GM19035 (cell line): ENCODE results near the gene CNFN.

Experiments used
- ATAC-seq: cut with Tn5 transposase; IDR thresholded peaks from one replicate; pipeline ENCODE4 v1.9.1; 2021; ENCODE audit not compliant: unreplicated experiment

The CNFN gene

DNA sequence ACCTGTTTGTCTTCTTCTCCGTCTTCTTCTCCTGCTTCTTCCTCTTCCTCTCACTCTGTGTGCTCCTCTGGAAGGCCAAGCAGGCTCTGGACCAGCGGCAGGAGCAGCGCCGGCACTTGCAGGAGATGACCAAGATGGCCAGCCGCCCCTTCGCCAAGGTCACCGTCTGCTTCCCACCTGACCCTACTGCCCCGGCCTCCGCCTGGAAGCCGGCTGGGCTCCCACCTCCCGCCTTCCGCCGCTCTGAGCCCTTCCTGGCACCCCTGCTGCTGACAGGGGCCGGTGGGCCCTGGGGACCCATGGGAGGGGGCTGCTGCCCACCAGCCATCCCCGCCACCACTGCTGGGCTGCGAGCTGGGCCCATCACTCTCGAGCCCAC lies 13.9 kb downstream of the CNFN start:
- ATAC-seq = no peak

DNA sequence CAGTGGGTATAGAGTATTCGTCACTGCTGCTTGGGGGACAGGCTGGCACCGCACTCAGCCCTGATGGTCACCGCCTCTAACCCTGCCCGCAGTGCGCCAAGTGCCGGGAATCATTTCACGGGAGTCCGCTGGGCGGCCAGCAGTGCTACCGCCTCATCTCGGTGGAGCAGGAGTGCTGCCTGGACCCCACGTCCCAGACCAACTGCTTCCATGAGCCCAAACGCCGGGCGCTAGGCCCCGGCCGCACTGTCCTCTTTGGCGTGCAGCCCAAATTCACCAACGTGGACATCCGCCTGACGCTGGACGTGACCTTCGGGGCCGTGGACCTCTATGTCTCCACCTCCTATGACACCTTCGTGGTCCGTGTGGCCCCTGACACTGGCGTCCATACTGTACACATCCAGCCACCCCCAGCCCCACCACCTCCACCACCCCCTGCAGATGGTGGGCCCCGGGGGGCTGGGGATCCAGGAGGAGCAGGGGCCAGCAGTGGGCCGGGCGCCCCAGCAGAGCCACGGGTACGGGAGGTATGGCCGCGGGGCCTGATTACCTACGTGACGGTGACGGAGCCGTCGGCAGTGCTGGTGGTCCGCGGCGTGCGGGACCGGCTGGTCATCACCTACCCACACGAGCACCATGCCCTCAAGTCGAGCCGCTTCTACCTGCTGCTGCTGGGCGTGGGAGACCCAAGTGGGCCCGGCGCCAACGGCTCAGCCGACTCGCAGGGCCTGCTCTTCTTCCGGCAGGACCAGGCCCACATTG lies 14.5 kb downstream of the CNFN start:
- no peak for ATAC-seq

DNA sequence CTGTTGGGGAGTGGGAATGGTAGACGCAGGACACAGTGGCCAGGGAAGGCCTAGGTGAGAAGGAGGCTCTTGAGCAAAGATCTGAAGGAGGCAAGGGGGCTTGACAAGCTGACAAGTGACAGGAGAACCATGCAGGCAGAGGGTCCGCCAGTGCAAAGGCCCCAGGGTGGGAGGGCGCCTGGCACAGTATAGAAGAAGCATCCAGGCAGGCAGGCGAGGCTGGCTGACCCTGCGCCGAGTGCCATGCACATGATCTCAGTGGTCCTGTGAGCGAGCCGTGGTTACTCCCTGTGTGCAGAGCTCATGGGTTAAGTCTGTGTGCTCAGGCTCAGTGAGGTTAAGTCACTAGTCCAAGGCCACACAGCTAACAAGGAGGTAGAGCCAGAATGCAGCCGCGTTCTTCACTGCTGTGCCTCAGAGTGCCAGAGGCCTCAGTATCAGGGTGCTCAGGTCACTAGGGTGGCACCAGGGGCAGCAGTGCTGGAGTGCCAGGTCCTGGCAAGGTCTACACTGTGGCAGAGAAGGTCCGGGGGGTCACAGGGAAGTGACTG lies 15.2 kb downstream of the CNFN start:
- ATAC-seq = no peak

DNA sequence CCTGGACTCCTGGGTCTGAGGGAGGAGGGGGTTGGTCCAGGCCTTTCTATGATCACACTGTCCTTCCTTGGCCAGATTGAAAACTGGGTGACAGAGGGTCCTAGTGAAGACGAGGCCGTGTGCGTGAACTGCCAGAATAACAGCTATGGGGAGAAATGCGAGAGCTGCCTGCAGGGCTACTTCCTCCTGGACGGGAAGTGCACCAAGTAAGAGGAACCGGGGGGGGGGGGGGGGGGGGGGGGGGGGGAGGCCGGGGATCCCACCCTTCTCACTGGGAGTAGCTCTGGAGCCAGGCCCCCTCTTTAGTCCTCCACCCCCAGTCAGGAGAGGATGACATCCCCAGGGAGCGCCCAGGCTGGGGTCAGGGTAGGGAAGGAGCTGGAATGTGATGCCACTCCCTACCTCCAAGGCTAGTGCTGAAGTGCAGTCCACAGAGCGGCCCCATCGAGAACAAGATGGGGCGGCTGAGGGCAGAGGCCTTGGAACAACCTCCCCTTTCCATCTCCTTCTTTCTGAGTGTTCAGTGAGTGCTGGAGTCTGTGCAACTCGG lies 19.4 kb downstream of the CNFN start:
- no peak for ATAC-seq

DNA sequence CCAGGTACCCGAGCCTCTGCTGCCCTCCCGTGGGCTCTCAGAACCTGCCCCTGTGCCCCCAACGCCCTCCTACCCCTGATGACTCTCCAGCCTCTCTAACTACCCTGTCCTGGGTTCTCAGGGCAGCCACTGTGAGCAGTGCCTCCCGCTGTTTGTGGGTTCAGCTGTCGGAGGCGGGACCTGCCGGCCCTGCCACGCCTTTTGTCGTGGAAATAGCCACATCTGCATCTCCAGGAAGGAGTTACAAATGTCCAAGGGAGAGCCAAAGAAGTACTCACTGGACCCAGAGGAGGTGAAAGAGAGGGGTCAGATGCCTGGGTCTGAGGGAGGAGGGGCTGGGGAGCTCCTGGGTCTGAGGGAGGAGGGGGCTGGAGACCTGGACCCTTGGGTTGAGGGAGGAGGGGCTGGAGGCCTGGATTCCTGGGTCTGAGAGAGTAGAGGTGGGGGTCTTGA lies 20.0 kb downstream of the CNFN start:
- ATAC-seq = no peak

DNA sequence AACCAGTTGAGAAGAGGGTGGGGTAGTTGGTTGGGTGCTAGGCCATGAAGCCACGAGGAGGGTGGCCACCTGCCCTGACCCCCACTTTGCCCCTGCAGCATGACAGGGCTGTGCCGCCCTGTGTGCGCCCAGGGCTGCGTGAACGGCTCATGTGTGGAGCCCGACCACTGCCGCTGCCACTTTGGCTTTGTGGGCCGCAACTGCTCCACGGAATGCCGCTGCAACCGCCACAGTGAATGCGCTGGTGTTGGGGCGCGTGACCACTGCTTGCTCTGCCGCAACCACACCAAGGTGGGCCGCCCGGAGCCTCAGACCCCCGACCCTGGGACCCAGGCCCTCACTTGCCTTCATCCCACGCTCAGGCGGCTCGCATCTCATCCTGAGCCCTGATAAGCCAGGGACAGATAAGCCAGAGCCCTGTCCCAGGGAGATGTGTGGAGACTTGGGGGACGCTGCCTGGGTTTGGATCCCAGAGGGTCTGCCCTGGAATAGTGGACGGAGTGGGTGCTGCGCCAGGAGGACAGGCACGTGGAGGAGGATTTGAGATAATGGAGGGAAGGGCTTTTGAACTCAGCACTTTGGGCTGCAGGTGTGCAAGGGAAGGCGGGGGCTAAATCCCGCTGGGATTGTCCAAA lies 20.5 kb downstream of the CNFN start:
- ATAC-seq = no peak

DNA sequence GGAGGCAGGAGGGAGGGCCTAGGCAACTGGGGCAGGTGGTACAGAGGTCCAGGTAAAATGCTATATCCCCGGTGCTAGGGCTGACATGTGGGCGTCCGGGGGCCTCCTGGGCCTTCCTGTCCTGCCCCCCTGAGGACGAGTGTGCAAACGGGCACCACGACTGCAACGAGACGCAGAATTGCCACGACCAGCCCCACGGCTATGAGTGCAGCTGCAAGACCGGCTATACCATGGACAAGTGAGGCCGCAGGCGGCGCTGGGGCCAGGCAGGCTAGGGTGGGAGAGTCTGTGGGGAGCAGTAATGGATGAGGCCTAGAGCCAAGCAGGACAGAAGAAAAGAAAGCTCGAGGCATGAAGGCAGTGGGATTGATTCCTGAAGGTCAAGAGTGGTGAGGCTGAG lies 21.3 kb downstream of the CNFN start:
- no peak for ATAC-seq

DNA sequence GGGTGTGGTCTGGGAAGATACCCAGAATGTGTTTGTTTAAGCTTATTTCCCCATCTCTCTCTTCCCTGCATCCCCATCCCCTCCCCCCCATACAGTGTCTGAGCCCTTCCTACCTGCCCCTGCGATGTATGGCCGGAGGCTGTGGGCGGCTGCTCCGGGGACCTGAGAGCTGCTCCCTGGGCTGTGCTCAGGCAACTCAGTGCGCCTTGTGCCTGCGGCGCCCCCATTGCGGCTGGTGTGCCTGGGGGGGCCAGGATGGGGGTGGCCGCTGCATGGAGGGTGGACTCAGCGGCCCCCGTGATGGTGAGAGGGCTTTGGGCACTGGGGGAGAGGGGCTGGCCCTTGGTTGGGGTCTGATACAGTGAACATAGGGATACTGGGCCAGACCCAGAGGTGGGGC lies 21.7 kb downstream of the CNFN start:
- ATAC-seq = no peak

DNA sequence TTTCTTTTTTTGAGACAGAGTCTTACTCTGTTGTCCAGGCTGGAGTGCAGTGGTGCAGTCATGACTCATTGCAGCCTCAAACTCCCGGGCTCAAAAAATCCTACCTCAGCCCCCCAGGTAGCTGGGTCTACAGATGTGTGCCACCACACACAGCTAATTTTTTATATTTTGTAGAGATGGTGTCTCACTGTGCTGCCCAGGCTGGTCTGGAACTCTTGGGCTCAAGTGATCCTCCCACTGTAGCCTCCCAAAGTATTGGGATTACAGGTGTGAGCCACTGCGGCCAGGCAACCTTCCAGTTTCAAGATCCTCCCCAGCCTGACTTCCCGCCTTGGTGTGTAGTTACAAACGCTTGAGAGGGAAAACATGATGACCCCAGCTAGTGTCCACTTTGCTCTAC lies 22.2 kb downstream of the CNFN start:
- ATAC-seq = no peak

DNA sequence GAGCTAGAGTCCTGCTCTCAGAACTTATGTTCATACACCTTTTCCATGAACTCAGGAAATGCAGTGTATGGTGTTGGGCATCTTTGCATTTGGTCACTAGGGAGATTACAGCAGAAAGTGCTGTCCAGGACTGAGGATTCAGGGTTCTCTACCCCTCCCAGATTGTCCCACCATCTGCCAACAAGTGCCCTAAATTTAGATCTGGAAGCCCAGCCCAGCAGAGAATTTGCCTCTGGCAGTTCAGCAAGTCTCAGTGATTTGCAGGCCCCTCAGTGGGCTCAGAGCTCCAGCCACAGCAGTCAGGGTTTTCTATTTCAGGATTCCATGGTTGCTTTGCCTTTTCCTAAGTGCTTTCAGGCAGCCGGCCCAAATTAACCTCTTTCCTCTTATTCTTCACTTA lies 23.4 kb downstream of the CNFN start:
- ATAC-seq = no peak

DNA sequence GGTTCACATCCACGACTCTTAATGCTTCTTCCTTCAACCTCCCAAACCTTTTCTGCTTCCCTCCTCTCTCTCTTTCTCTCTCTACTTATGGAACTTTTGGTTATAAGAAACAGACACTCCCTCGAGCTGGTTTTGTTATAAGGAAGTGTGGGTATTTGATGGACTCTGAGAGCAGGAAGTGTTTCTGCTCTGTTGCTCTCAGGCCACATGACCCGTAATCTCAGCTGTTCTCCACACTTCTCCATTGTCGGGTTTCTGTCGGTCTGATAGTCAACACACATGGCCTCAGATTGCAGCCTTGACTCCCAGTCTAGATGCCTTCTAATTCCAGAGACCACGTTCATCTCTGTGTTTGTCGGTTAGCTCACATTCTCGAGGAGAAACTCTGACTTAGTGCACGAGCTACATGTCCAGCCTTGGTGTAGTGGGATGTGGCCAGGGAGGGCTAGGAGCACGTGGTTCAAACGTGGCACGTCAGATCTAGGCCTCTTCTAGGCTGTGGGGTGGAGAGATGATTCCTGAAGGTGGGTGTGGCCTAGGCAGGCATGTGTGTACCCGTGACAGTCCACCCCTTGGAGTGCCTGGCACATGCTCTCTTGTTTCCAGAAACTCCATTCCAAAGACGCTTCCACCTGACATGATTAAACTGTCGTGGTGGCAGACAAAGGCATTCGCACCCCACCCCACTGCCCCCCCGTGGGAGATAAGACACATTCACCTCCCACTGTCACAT lies 26.3 kb downstream of the CNFN start:
- ATAC-seq = no peak

DNA sequence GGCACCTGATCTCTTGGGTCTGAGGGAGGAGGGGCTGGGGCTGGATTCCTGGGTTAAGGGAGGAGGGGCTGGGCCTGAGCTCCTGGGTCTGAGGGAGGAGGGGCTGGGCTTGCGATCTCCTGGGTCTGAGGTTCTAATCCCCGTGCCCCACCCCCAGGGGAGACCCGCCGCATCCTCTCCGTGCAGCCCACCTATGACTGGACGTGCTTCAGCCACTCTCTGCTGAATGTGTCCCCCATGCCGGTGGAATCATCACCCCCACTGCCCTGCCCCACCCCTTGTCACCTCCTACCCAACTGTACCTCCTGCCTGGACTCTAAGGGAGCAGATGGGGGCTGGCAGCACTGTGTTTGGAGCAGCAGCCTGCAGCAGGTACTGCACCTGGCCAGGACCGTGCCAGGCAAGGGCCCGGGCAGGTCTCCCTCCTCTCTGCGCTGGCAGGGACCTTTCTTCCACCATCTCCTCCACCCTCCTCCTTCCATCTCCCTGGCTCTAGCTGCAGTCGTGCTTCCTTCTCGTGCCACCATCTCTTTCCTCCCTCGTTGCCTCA lies 27.1 kb downstream of the CNFN start:
- no peak for ATAC-seq

DNA sequence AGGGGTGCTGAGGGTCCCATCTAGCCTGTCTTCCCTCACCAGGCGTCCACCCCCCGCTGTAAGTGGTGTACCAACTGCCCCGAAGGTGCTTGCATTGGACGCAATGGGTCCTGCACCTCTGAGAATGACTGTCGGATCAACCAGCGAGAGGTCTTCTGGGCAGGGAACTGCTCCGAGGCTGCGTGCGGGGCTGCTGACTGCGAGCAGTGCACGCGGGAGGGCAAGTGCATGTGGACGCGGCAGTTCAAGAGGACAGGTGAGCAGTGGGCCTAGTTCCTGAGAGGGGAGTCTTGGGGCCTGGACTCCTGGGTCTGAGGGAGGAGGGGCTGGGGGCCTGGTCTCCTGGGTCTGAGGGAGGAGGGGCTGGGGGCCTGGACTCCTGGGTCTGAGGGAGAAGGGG lies 27.8 kb downstream of the CNFN start:
- ATAC-seq = no peak

DNA sequence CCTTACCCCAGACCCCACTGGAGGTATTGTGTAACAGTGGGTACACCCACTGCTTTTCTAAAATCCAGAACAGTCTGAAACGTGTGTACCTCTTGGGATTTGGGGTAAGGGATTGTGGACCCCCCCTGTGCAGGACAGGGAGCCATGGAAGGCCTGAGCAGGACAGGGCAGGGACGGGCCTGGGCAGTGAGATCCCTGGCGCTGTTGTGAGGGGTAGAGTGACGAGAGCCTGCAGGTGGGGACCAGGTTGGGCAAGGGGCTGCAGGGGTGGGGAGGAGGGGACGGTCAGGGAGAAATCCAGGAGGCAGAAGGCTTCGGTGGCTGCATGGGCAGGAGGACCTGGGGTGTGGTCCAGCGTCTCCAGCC lies 28.6 kb downstream of the CNFN start:
- no peak for ATAC-seq

DNA sequence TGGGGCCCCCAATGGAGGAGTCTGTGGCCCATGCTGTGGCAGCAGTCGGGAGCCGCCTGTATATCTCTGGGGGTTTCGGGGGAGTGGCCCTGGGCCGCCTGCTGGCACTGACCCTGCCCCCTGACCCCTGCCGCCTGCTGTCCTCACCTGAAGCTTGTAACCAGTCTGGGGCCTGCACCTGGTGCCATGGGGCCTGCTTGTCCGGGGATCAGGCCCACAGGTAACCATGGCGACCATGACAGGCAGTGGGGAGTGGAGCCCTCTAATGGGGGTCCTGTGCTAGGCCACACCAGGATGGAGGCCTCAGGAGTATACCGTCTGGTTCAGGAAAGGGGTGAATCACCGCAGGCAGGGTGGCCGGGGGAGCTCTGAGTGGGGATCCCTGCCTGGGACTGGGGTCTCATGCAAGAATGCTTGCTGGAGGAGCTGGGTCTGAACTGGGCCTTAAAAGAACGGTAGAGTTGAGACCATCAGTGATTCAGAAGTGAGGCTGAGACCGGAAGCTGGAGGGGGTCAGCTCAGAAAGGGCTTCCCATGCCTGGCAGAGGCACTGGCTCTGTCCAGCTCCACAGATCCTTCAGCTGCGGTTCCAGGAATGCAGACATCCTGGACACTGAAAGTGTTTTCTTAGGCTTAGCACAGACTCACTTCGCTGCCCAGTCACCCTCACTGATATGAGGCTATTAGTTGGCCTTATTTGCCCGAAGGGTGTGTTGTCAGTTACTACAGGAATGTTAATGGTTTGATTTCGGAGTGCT lies 29.1 kb downstream of the CNFN start:
- ATAC-seq = no peak

DNA sequence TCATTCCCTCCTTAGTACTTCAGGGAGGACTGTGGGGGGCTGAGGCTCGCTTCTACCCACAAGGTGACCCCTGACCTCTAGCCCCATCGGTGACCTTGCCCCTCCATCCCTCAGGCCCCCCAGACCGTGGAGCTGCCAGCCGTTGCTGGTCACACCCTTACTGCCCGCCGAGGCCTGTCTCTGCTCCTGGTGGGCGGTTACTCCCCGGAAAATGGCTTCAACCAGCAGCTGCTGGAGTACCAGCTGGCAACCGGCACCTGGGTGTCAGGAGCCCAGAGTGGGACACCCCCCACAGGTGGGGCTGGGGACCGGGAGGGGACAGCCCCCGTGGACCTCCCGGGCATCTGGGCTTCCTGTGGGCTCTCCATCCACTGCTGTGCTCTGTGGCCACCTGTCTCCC lies 32.8 kb downstream of the CNFN start:
- no peak for ATAC-seq

DNA sequence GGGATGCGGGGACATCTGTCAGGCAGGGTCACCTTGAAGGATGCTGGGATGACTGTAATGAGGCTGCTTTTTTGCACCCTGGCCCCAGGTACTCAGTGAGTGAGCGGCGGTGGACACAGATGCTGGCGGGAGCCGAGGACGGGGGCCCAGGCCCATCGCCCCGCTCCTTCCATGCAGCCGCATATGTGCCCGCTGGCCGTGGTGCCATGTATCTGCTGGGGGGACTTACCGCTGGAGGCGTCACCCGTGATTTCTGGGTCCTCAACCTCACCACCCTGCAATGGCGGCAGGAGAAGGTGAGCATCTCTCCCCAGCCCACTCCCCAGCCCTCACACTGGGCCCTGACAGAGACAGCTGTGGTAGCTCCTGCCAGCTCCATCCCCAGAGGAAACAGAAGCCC lies 33.4 kb downstream of the CNFN start:
- no peak for ATAC-seq

DNA sequence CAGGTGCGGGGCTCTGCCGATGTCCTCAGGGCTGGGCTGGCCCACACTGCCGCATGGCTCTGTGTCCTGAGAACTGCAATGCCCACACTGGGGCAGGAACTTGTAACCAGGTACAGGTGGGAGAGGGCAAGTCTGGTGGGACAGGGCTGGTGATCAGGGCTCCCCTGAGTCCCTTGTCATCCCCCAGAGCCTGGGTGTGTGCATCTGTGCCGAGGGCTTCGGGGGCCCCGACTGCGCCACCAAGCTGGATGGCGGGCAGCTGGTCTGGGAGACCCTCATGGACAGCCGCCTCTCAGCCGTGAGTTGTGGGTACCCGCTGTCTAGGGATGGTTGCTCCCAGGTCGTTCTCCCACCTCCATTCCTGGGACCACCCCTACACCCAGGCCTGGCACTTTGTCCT lies 34.2 kb downstream of the CNFN start:
- ATAC-seq = no peak

DNA sequence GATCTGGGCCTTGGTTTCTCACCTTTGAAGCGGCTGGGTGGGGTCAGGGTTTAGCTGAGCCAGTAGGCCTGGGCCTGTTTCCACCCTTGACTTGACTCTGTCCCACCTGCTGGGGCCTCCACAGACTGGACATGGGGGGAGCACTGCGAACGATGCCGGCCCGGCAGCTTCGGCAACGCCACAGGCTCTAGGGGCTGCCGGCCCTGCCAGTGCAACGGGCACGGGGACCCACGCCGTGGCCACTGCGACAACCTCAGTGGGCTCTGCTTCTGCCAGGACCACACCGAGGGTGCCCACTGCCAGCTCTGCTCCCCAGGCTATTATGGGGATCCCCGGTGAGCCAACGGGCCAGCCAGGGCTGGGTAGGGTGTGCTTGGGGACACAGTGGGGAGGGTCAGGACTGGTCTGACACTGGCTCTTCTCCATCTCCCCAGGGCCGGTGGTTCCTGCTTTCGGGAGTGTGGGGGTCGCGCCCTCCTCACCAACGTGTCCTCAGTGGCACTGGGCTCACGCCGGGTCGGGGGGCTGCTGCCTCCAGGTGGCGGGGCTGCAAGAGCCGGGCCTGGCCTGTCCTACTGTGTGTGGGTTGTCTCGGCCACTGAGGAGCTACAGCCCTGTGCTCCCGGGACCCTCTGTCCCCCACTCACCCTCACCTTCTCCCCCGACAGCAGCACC lies 36.6 kb downstream of the CNFN start:
- ATAC-seq = no peak
